ENCODE data around the gene TP53BP2.
A peak's percentile ranks its signal among the peaks of the same experiment; 100 is the strongest.
"Not testable (repeated sequence)": the region's sequence is repeated elsewhere in the genome, so short reads cannot be mapped to it uniquely, and the experiment has no call there.

TP53BP2 gene

GRCh38 chr1:223831755-223832636 lies 13.8 kb downstream of the TP53BP2 start:
- no peak for DNase-seq (ENCODE audit: low spot score)

- no peak for DNase-seq (ENCODE audit: low spot score)
These were observed 16.1 kb downstream of the TP53BP2 start for GRCh38 chr1:223829678-223830077.

- DNase-seq (ENCODE audit: low spot score) = no peak
These were observed 17.4 kb downstream of the TP53BP2 start for GRCh38 chr1:223828162-223828848.

DNA sequence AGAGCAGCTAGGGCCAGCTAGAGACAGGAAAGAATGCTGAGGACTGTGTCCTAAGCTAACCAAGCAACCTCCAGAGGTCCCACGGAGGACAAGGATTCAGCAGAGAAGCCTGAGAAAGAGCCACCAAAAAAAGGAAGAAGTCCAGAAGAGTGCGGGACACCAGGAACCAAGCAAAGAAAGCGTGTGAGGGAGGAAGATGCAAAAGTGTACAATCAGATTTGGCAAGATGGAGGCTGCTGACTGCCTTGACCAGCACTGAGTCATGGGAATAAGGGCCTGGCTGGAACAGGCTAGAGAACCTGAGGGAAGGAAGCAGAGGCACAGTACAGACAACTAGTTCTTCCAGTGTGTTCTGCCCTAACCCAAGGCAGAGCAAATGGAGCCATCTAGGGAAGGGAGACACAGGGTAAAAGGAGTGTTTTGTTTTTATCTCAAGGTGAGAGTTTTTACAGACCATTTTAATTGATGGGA lies 18.5 kb downstream of the TP53BP2 start:
- no peak for DNase-seq (ENCODE audit: low spot score)

DNA sequence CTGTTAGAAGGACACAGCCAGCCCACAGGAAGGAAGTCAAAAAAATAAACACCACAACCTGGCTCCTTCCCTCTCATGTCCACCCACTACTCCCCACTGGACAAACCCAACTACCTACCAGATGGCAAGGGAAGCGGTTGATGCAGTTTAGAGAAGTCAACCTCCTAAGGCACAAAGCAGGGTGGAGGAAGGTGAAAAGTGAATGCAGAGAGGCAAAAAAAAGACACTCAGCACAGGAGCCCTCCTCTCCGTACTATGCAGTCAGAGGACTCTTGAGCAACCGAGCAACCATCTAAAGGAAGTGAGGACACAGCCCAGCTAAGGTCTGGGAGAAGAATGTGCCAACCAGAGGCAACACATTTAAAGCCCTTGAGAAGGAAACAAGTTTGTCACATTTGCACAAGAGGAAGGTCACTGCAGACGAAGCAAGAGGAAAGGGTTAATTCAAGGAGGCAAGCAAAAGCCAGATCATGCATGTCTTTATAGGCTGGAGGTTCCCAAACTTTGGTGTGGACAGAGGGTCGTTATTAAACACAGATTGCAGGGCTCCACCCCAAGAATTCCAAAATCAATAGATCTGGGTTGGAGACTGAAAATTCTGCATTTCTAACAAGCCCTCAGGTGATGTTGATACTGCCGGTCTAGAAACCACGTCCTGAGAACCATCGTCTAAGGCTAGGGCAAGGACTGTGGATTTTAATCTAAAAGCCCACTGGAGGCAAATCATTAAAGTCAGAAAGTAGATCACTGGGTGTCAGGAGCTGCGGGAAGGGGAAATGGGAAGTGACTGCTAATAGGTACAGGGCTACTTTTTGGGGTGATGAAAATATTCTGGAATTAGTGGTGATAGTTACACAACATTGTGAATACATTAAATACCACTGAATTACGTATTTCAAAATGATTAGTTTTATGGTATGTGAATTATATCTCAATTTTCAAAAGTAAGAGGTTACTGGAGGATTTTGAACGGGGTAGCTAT lies 19.7 kb downstream of the TP53BP2 start:
- DNase-seq (ENCODE audit: low spot score) = no peak

DNA sequence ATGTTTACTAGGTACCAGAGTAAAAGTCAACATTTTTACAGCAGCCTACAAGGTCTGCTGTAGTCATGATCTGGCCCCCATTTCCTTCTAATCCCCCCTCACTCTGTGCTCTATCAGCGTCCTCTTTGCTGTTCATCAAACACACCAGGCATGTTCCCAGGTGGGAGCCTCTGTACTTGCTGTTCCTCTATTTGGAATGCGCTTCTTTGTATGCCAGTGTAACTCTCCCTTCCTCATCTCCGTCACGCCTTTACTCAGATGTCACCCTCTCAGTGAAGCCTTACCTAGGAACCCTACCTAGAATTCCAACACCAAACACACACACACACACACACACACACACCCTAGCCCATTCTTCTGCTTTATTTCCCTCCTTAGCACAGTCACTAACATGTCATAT lies 21.0 kb downstream of the TP53BP2 start:
- no peak for DNase-seq (ENCODE audit: low spot score)

DNA sequence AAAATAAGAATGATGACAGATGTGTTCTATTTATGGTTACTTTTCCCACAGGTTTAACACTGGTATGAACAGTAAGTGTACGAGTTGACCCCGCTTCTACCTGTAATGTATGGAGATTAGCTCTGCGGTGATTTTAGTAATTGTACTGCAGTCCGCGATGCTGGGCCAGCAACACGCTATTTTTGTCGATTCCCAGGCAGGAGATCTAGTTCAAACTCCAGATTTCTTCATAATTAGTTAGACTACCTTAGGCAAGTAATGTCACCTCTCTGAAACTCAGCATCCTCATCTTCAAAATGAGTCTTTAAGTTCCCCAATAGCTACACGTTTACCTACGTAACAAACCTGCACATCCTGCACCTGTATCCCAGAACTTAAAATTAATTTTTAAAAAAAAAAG lies 21.5 kb downstream of the TP53BP2 start:
- DNase-seq (ENCODE audit: low spot score) = no peak

- no peak for DNase-seq (ENCODE audit: low spot score)
These were observed 24.8 kb downstream of the TP53BP2 start for GRCh38 chr1:223820971-223821370.

- DNase-seq (ENCODE audit: low spot score) = no peak
These were observed 25.3 kb downstream of the TP53BP2 start for GRCh38 chr1:223820515-223820858.

- DNase-seq (ENCODE audit: low spot score) = peak; percentile 48
These were observed 25.8 kb downstream of the TP53BP2 start for GRCh38 chr1:223819730-223820514.

- not testable (repeated sequence) for DNase-seq (ENCODE audit: low spot score)
These were observed 28.5 kb downstream of the TP53BP2 start for GRCh38 chr1:223817265-223817664.

DNA sequence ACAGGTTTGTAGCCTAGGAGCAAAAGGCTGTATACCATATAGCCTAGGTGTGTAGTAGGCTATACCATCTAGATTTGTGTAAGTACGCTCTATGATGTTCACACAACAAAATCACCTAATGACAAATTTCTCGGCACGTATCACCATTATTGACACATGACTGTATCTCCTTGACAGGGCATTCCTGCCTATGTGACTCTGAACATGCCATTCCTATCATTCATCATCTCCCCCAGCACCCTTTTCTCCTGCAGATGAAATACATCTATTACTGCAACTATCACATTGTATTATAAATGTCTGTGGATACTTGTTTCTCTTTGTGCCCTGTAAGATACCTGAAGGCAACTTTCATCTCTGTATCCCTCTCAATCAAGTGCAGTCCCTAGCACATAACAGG lies 29.9 kb downstream of the TP53BP2 start:
- peak; percentile 10 for DNase-seq (ENCODE audit: low spot score)

DNA sequence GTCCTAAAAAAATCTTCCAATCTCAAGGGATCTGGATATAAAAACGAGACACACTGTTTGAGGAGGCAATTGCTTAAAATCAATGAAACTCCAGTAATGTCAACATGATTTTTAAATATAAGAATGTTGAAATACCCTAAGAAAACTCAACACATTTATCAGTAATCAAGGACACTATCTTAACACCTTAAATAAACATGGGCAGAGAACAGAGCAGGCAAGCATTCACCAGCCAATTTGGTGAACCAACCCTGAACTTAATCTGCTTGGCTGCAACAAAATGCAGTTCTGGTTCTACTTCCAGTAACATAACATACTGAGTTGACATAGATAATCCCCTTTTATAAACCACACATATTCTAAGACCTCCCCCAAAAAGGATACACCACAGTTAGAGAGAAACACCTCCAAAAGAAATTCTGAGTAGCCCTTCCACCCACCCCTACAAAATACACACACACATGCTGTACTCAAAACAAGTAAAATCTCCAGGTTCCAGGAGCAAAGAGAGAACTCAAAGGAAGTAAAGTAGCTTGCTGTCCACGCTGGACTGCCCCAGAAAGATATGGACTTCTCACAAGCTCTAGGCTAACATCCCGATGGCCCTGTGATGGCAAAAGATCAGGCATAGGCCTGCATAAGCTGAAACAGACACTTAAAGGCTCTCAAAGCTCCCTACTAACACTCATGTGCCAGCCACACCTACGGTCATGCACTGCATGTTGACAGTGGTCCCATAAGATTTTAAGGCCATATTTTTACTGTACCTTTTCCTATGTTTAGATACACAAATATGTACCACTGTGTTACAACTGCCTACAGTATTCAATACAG lies 30.5 kb downstream of the TP53BP2 start:
- DNase-seq (ENCODE audit: low spot score) = no peak

- no peak for DNase-seq (ENCODE audit: low spot score)
These were observed 32.1 kb downstream of the TP53BP2 start for GRCh38 chr1:223813645-223814044.

DNA sequence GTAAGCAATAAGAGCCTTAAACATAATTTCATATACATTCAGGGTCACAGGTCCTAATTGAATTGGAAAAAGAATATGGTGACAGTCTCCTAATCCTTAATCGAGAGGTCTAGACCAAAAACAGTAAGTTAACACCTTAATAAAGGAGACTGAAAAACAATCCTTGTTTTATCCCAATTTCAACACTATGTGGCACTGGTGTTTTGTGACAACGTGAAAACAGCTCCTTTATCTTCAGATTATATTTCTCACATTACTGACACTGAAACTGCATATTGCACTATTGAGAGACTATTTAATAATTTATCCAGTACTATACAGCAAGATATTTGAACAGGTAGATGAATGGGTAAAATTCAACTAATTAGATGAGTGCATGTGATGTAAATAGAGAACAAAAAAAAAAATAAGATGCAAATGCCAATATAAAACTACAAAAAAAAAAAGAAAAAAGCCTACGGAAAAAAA lies 34.1 kb downstream of the TP53BP2 start:
- peak; percentile 51 for DNase-seq (ENCODE audit: low spot score)

GRCh38 chr1:223810586-223810985 lies 35.2 kb downstream of the TP53BP2 start:
- DNase-seq (ENCODE audit: low spot score) = no peak

- not testable (repeated sequence) for DNase-seq (ENCODE audit: low spot score)
These were observed 35.8 kb downstream of the TP53BP2 start for GRCh38 chr1:223809905-223810304.

DNA sequence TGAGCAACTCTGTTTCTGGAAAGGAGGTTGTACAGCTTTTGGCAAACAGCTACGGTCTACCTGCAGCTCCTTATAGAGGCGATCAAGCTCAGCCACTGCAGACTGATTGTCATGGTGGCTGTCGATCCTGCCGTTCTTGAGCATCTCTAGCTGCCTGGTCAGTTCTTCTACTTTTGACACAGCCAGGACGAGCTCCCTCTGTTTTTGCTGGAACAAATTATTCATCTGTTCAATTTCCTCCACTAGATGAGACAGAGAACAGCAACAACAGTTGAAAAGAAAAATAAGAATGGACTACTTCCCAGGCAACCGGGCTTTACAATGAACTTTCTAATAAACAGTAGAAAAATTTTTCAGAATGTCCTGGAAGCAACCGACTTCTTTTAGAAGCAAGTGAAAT lies 42.5 kb downstream of the TP53BP2 start:
- DNase-seq (ENCODE audit: low spot score) = no peak

- DNase-seq (ENCODE audit: low spot score) = no peak
These were observed 43.1 kb downstream of the TP53BP2 start for GRCh38 chr1:223802602-223803001.

- no peak for DNase-seq (ENCODE audit: low spot score)
These were observed 43.7 kb downstream of the TP53BP2 start for GRCh38 chr1:223802032-223802431.

Data from SW480 (cell line).